Measurements from ENCODE around the gene CUL3. TPM values are rescaled to one million over a fixed set of nuclear protein-coding genes. Genes with fewer than 3 reads are reported as not detected.
A peak's percentile ranks its signal among the peaks of the same experiment; 100 is the strongest.

CUL3 gene
- total RNA-seq, 1 experiment from 2014 or later, result 114 TPM

GRCh38 chr2:224532931-224533330 is 52.2 kb downstream of the CUL3 start:
- Histone ChIP-seq H3K4ac (ENCODE audit: low read depth, low read length) (no peak overlapping the region), H2AK5ac (ENCODE audit: insufficient read length, low read length) (no peak overlapping the region), H3K23ac (ENCODE audit: insufficient read length, low read depth, low read length) (no peak overlapping the region), H3K27ac (ENCODE audit: insufficient read length, low read depth, low read length) (no peak overlapping the region), H2BK15ac (ENCODE audit: low read depth, low read length) (no peak overlapping the region), H4K5ac (ENCODE audit: insufficient read length, low read depth, low read length) (no peak overlapping the region), H3T11ph (ENCODE audit: low read length) (no peak overlapping the region), H2BK20ac (ENCODE audit: low read depth, low read length, poor library complexity, severe bottlenecking) (no peak overlapping the region), H2BK5ac (ENCODE audit: insufficient read length, low read length) (no peak overlapping the region), H3K56ac (ENCODE audit: insufficient read length, low read depth, low read length) (no peak overlapping the region), H2BK12ac (ENCODE audit: insufficient read length, low read depth, low read length) (no peak overlapping the region), H2AFZ (ENCODE audit: low read length) (no peak overlapping the region), H3K9ac (ENCODE audit: extremely low read depth, insufficient read length, low read length) (no peak overlapping the region), H3K18ac (ENCODE audit: insufficient read length, low read depth, low read length) (no peak overlapping the region), H3K23me2 (ENCODE audit: insufficient read length, low read depth, low read length, poor library complexity, severe bottlenecking) (no peaks in the 10 kb centered on the region), H4K20me1 (ENCODE audit: control insufficient read depth, insufficient read depth, insufficient read length) (no peaks in the 10 kb centered on the region), H3K14ac (ENCODE audit: insufficient read depth, low read length) (no peak overlapping the region), H3K4me1 (ENCODE audit: insufficient read depth, low read length) (no peaks in the 10 kb centered on the region), H2BK120ac (ENCODE audit: low read depth, low read length, poor library complexity, severe bottlenecking) (no peak overlapping the region), H3K79me2 (ENCODE audit: insufficient read depth, low read length) (peaks cover 4% of the 10 kb centered on the region; the same call in 1 of the 2 replicates), H4K91ac (ENCODE audit: insufficient read length, low read depth, low read length) (no peak overlapping the region), H4K8ac (replicated peaks; ENCODE audit: insufficient read length, low read depth, low read length) (no peak overlapping the region), H3K9me3 (ENCODE audit: control insufficient read depth, low read depth, low read length) (no peaks in the 10 kb centered on the region), H3K4me2 (ENCODE audit: insufficient read depth, insufficient read length, low read length) (no peak overlapping the region), H3K79me1 (ENCODE audit: insufficient read depth, low read depth, low read length, poor library complexity, severe bottlenecking) (peaks cover 5% of the 10 kb centered on the region), H3K27me3 (ENCODE audit: insufficient read depth, low read length) (no peaks in the 10 kb centered on the region)
- no peak for DNase-seq
- Mint-ChIP-seq H3K4me3 (no peak overlapping the region), H3K27ac (peak overlapping the region in 2 of 3 experiments; percentile 73 to 94; a peak in 5 of 7 replicates), H3K4me1 (peaks cover 36 to 49% of the 10 kb centered on the region in 2 experiments), H3K36me3 (ENCODE audit: insufficient read depth in 1 of 3, low read depth in 3 of 3) (peaks cover 13 to 18% (median 15%) of the 10 kb centered on the region in 3 experiments; a peak in 6 of 7 replicates), H3K9me3 (no peaks in the 10 kb centered on the region; a peak in 1 of 5 replicates), H3K27me3 (ENCODE audit: low read depth) (no peaks in the 10 kb centered on the region)
- WGBS (ENCODE audit: extremely low coverage, insufficient read length, low lambda C conversion rate), result no CpG with 5 or more reads among the region's 3 CpGs
- TF ChIP-seq CTCF (conservative IDR thresholded peaks at IDR 0.05), result no peak

Data from H9 (cell line).